IPS-NIHi11 (cell line): Measurements from ENCODE around the gene SLC35F4.
"Not testable (repeated sequence)": the region's sequence is repeated elsewhere in the genome, so short reads cannot be mapped to it uniquely, and the experiment has no call there.

Source experiments
- DNase-seq: peaks from one replicate; pipeline ENCODE4 v3.0.0; 2012; ENCODE audit warnings: mixed read lengths, low spot score

SLC35F4 gene

GRCh38 chr14:57722141-57722540 lies 143.8 kb downstream of the SLC35F4 start:
- DNase-seq, result not testable (repeated sequence)

- DNase-seq, result peak; percentile 33
These were observed 151.4 kb downstream of the SLC35F4 start for GRCh38 chr14:57714487-57714931.

GRCh38 chr14:57712698-57713097 lies 153.2 kb downstream of the SLC35F4 start:
- no peak for DNase-seq

- no peak for DNase-seq
These were observed 153.8 kb downstream of the SLC35F4 start for GRCh38 chr14:57712102-57712501.

- no peak for DNase-seq
These were observed 156.0 kb downstream of the SLC35F4 start for GRCh38 chr14:57709909-57710308.

- DNase-seq, result not testable (repeated sequence)
These were observed 156.8 kb downstream of the SLC35F4 start for GRCh38 chr14:57709086-57709485.

GRCh38 chr14:57707219-57707618 lies 158.7 kb downstream of the SLC35F4 start:
- no peak for DNase-seq

GRCh38 chr14:57704763-57705162 lies 161.1 kb downstream of the SLC35F4 start:
- DNase-seq, result no peak

GRCh38 chr14:57699947-57700346 lies 165.9 kb downstream of the SLC35F4 start:
- no peak for DNase-seq

- DNase-seq, result no peak
These were observed 173.2 kb downstream of the SLC35F4 start for GRCh38 chr14:57692671-57693070.

GRCh38 chr14:57687416-57687815 lies 178.5 kb downstream of the SLC35F4 start:
- no peak for DNase-seq

- no peak for DNase-seq
These were observed 179.6 kb downstream of the SLC35F4 start for GRCh38 chr14:57686304-57686703.

- DNase-seq, result no peak
These were observed 194.9 kb downstream of the SLC35F4 start for GRCh38 chr14:57671021-57671420.

- DNase-seq, result no peak
These were observed 205.7 kb downstream of the SLC35F4 start for GRCh38 chr14:57660208-57660607.

- DNase-seq, result no peak
These were observed 206.8 kb downstream of the SLC35F4 start for GRCh38 chr14:57659052-57659451.

- no peak for DNase-seq
These were observed 208.4 kb downstream of the SLC35F4 start for GRCh38 chr14:57657487-57657886.

- no peak for DNase-seq
These were observed 209.0 kb downstream of the SLC35F4 start for GRCh38 chr14:57656853-57657252.

- no peak for DNase-seq
These were observed 213.1 kb downstream of the SLC35F4 start for GRCh38 chr14:57652769-57653168.

- no peak for DNase-seq
These were observed 224.1 kb downstream of the SLC35F4 start for GRCh38 chr14:57641776-57642175.

GRCh38 chr14:57640036-57640435 lies 225.9 kb downstream of the SLC35F4 start:
- DNase-seq, result no peak

- no peak for DNase-seq
These were observed 228.0 kb downstream of the SLC35F4 start for GRCh38 chr14:57637901-57638300.

- no peak for DNase-seq
These were observed 231.6 kb downstream of the SLC35F4 start for GRCh38 chr14:57634335-57634734.

- no peak for DNase-seq
These were observed 233.2 kb downstream of the SLC35F4 start for GRCh38 chr14:57632649-57633048.

GRCh38 chr14:57617510-57617909 lies 248.4 kb downstream of the SLC35F4 start:
- DNase-seq, result peak; percentile 34

GRCh38 chr14:57612946-57613345 lies 252.9 kb downstream of the SLC35F4 start:
- DNase-seq, result no peak
